HCT116 (cell line): ENCODE results near the gene CCDC87. TPM values are rescaled to one million over a fixed set of nuclear protein-coding genes. Genes with fewer than 3 reads are reported as not detected.
"Not testable (repeated sequence)": the region's sequence is repeated elsewhere in the genome, so short reads cannot be mapped to it uniquely, and the experiment has no call there.

Source experiments
- ATAC-seq: fragments of 200-7000 bp; cut with Tn5 transposase; 2 replicates; pipeline ENCODE4 v1.9.1; 2020; ENCODE audit warnings: mild to moderate bottlenecking, moderate library complexity
- BruUV-seq: library from RNA; stranded (reverse); fragments of 400-500 nt; replicated peaks from 2 replicates; lab custom pipeline; 2021; lab: Mats Ljungman, UMichigan
- CTCF ChIA-PET: fragments of 300-600 bp; sonication (Branson Sonifier 250); formaldehyde crosslinking; loops from one replicate; lab custom pipeline; 2021; ENCODE audit warnings: antibody characterized with exemption; lab: Charles Lee
- POLR2A ChIA-PET: fragments of 300-600, 350-600 bp; sonication (Branson Sonifier 250); formaldehyde crosslinking; loops from one replicate; lab custom pipeline; 2021; ENCODE audit warnings: antibody characterized with exemption; lab: Charles Lee
- RAD21 ChIA-PET, 2 experiments: fragments of 300-600 bp; sonication (Branson Sonifier 250); formaldehyde crosslinking; loops; one replicate each; lab custom pipeline; 2023; ENCODE audit warnings: low total read pairs in 2 of 2; ENCODE audit not compliant: uncharacterized antibody in 2 of 2, unreplicated experiment in 2 of 2, low non-redundant PET in 1 of 2; lab: Charles Lee
- DNase-seq: peaks from one replicate; pipeline ENCODE4 v3.0.0-alpha.2; 2010; ENCODE audit warnings: low read depth, low spot score
- H2AFZ ChIP-seq: fragments of 200-600 bp; shearing (Covaris generic), sonication (generic); 2 replicates; pipeline ENCODE4 v1.6.1; 2017; ENCODE audit warnings: low read depth, mixed run types, mixed read lengths, antibody characterized with exemption, low read length; ENCODE audit not compliant: poor library complexity, severe bottlenecking
- H3K27ac ChIP-seq: 2 replicates; pipeline ENCODE4 v1.5.1; 2012; ENCODE audit warnings: low read depth, low read length
- H3K27me3 ChIP-seq: fragments of 200-600 bp; sonication (generic); 2 replicates; pipeline ENCODE4 v1.6.1; 2016; ENCODE audit warnings: mixed run types, low read length, mixed read lengths; ENCODE audit not compliant: insufficient read depth
- H3K36me3 ChIP-seq, 2 experiments: fragments of 200-500 bp in 1 of 2; fragments of 200-600 bp in 1 of 2; sonication (Bioruptor generic) in 1 of 2; sonication (generic) in 1 of 2; 2 replicates each; pipeline versions ENCODE4 v1.5.1 to v1.6.1; 2014 to 2016; ENCODE audit warnings: low read length in 2 of 2, inconsistent platforms in 1 of 2, mixed read lengths in 1 of 2, mixed run types in 1 of 2; ENCODE audit not compliant: insufficient read depth in 2 of 2, control insufficient read depth in 1 of 2
- H3K4me1 ChIP-seq, 2 experiments: fragments of 200-600 bp in 1 of 2; sonication (generic) in 1 of 2; 2 replicates each; pipeline versions ENCODE4 v1.5.1 to v1.6.1; 2012 to 2017; ENCODE audit warnings: low read length in 2 of 2, inconsistent platforms in 1 of 2, mild to moderate bottlenecking in 1 of 2, mixed read lengths in 1 of 2, mixed run types in 1 of 2, moderate library complexity in 1 of 2; ENCODE audit not compliant: insufficient read depth in 2 of 2, control insufficient read depth in 1 of 2
- H3K4me2 ChIP-seq: fragments of 200-600 bp; sonication (generic); 2 replicates; pipeline ENCODE4 v1.6.1; 2017; ENCODE audit warnings: mixed run types, low read length, mixed read lengths
- H3K4me3 ChIP-seq, 2 experiments: fragments of 200-600 bp in 1 of 2; sonication (generic) in 1 of 2; replicated peaks in 1 of 2; 2 replicates each; pipeline ENCODE4 v1.5.1; 2011 to 2016; ENCODE audit warnings: low read length in 2 of 2, control low read depth in 1 of 2, low read depth in 1 of 2, mild to moderate bottlenecking in 1 of 2, mixed read lengths in 1 of 2, mixed run types in 1 of 2
- H3K79me2 ChIP-seq: fragments of 200-600 bp; sonication (generic); 2 replicates; pipeline ENCODE4 v1.6.1; 2017; ENCODE audit warnings: mild to moderate bottlenecking, mixed run types, low read length, moderate library complexity, mixed read lengths; ENCODE audit not compliant: insufficient read depth
- H3K9ac ChIP-seq: fragments of 200-600 bp; sonication (generic); 2 replicates; pipeline ENCODE4 v1.6.1; 2016; ENCODE audit warnings: low read length, mixed read lengths
- H3K9me2 ChIP-seq: fragments of 200-600 bp; sonication (generic), shearing (Covaris generic); 2 replicates; pipeline ENCODE4 v1.6.1; 2017; ENCODE audit warnings: mixed run types, mild to moderate bottlenecking, moderate library complexity; ENCODE audit not compliant: insufficient read depth
- H3K9me3 ChIP-seq, 2 experiments: fragments of 200-500 bp in 1 of 2; fragments of 200-600 bp in 1 of 2; sonication (Bioruptor generic) in 1 of 2; sonication (generic) in 1 of 2; 2 replicates each; pipeline ENCODE4 v1.6.1; 2014 to 2017; ENCODE audit warnings: low read length in 2 of 2, mixed read lengths in 2 of 2, inconsistent platforms in 1 of 2, low read depth in 1 of 2, mild to moderate bottlenecking in 1 of 2, mixed run types in 1 of 2, moderate library complexity in 1 of 2; ENCODE audit not compliant: control insufficient read depth in 1 of 2, insufficient read depth in 1 of 2
- H4K20me1 ChIP-seq: fragments of 200-600 bp; sonication (generic), shearing (Covaris generic); 2 replicates; pipeline ENCODE4 v1.6.1; 2017; ENCODE audit warnings: mixed run types, mild to moderate bottlenecking, moderate library complexity; ENCODE audit not compliant: insufficient read depth
- CTCF ChIP-seq, 3 experiments: fragments of 200-600 bp in 1 of 3; sonication (generic) in 1 of 3; IDR thresholded peaks in 2 of 3; conservative IDR thresholded peaks in 1 of 3; 2 replicates each; pipeline ENCODE4 v1.5.1; 2012 to 2017; ENCODE audit warnings: low read depth in 2 of 3, low read length in 2 of 3, antibody characterized with exemption in 1 of 3, borderline replicate concordance in 1 of 3, control low read depth in 1 of 3, mild to moderate bottlenecking in 1 of 3, mixed read lengths in 1 of 3, mixed run types in 1 of 3, moderate library complexity in 1 of 3; ENCODE audit not compliant: insufficient read depth in 1 of 3
- EGR1 ChIP-seq: IDR thresholded peaks from 2 replicates; pipeline ENCODE4 v1.6.1; 2012; ENCODE audit warnings: low read depth
- FOSL1 ChIP-seq: IDR thresholded peaks from 2 replicates; pipeline ENCODE4 v1.6.1; 2012; ENCODE audit warnings: low read depth
- MAX ChIP-seq: IDR thresholded peaks from 2 replicates; pipeline ENCODE4 v1.6.1; 2012
- POLR2A ChIP-seq: IDR thresholded peaks from 2 replicates; pipeline ENCODE4 v1.7.0; 2011; ENCODE audit warnings: borderline replicate concordance; ENCODE audit not compliant: insufficient read depth, insufficient read length; ENCODE audit errors: extremely low read depth
- SIN3A ChIP-seq: IDR thresholded peaks from 2 replicates; pipeline ENCODE4 v1.6.1; 2012; ENCODE audit warnings: low read depth
- SP1 ChIP-seq: IDR thresholded peaks from 2 replicates; pipeline ENCODE4 v1.6.1; 2012; ENCODE audit warnings: low read depth
- YY1 ChIP-seq: IDR thresholded peaks from 2 replicates; pipeline ENCODE4 v1.6.1; 2011; ENCODE audit warnings: low read length, low read depth, moderate library complexity, mild to moderate bottlenecking; ENCODE audit not compliant: insufficient replicate concordance; ENCODE audit errors: extremely low read depth
- ZNF274 ChIP-seq: fragments of 200-500 bp; sonication (Bioruptor generic); IDR thresholded peaks from 2 replicates; pipeline ENCODE4 v1.6.1; 2014; ENCODE audit warnings: mild to moderate bottlenecking, low read depth, low read length, inconsistent platforms
- intact Hi-C: fragments of 100-400 bp; cut with micrococcal nuclease; formaldehyde crosslinking; loops from 2 replicates; pipeline ENCODE4 v1.10.0; 2022
- total RNA-seq: library from RNA; stranded (reverse); gene quantifications from one replicate; pipeline ENCODE4 v1.2.1, GENCODE V29; 2021; ENCODE audit not compliant: unreplicated experiment

The CCDC87 gene
- total RNA-seq, 1 experiment from 2014 or later = 0.39 TPM

GRCh38 chr11:66586136-66586535 lies 6.7 kb downstream of the CCDC87 start:
- intact Hi-C loops = no loop called here
- H4K20me1 ChIP-seq = no peaks in the 10 kb centered on the region
- H3K4me2 ChIP-seq = no peak overlapping the region
- H3K79me2 ChIP-seq = no peaks in the 10 kb centered on the region
- BruUV-seq = no TSS peak
- no peak overlapping the region for H3K9ac ChIP-seq
- H3K27me3 ChIP-seq = no peaks in the 10 kb centered on the region
- H3K4me1 ChIP-seq = no peaks in the 10 kb centered on the region
- ChIA-PET CTCF (no interaction called here), RAD21 (no interaction called here), POLR2A (no interaction called here)
- H3K36me3 ChIP-seq = no peaks in the 10 kb centered on the region
- H3K27ac ChIP-seq = no peak overlapping the region
- TF ChIP-seq EGR1 = no peak
- TF ChIP-seq FOSL1 = no peak
- no peak for TF ChIP-seq SP1
- no peak for TF ChIP-seq SIN3A
- no peak for TF ChIP-seq CTCF (IDR thresholded peaks at IDR 0.05 in 2 of 3, conservative IDR thresholded peaks at IDR 0.05 in 1 of 3; ENCODE audit: borderline replicate concordance in 1 of 3, insufficient read depth in 1 of 3, low read depth in 2 of 3, low read length in 2 of 3)
- TF ChIP-seq ZNF274 = no peak
- no peak for TF ChIP-seq POLR2A
- TF ChIP-seq YY1 = no peak
- no peak for TF ChIP-seq MAX
- peaks cover 3% of the 10 kb centered on the region in 2 experiments; a peak in 1 of 4 replicates for H3K9me3 ChIP-seq
- no peak overlapping the region for H3K4me3 ChIP-seq
- ATAC-seq = no peak
- DNase-seq = no peak
- no peak overlapping the region for H2AFZ ChIP-seq
- no peaks in the 10 kb centered on the region for H3K9me2 ChIP-seq

GRCh38 chr11:66585447-66585846 lies 7.4 kb downstream of the CCDC87 start:
- H3K9me3 ChIP-seq, H3K27ac ChIP-seq, H4K20me1 ChIP-seq, H3K27me3 ChIP-seq, H3K9me2 ChIP-seq, H3K4me2 ChIP-seq, BruUV-seq, POLR2A ChIA-PET, H3K4me1 ChIP-seq, intact Hi-C loops, H2AFZ ChIP-seq, ATAC-seq, H3K36me3 ChIP-seq, RAD21 ChIA-PET, H3K4me3 ChIP-seq, CTCF ChIA-PET, H3K9ac ChIP-seq, DNase-seq, H3K79me2 ChIP-seq: not testable (repeated sequence)
